RWPE2 (cell line): Measurements from ENCODE around the gene GPR26.

Experiments used
- ATAC-seq: fragments of 200-7000 bp; cut with Tn5 transposase; 3 replicates; pipeline ENCODE4 v1.9.1; 2021; ENCODE audit warnings: low read depth
- DNase-seq: peaks from one replicate; pipeline ENCODE4 v3.0.0-alpha.2; 2020; ENCODE audit warnings: low spot score
- H3K27ac ChIP-seq: fragments of 450-650 bp; 2 replicates; pipeline ENCODE4 v1.5.1; 2017; ENCODE audit warnings: mild to moderate bottlenecking; ENCODE audit not compliant: poor library complexity, severe bottlenecking
- H3K27me3 ChIP-seq: fragments of 250-450 bp; sonication (Bioruptor Pico); 2 replicates; pipeline ENCODE4 v1.5.1; 2021; ENCODE audit warnings: mild to moderate bottlenecking, moderate library complexity; ENCODE audit not compliant: insufficient read depth, poor library complexity, severe bottlenecking
- H3K36me3 ChIP-seq: fragments of 250-450 bp; sonication (Bioruptor Pico); 2 replicates; pipeline ENCODE4 v1.5.1; 2020; ENCODE audit warnings: low read depth, mild to moderate bottlenecking, moderate library complexity
- H3K4me1 ChIP-seq: fragments of 250-450 bp; sonication (Bioruptor Pico); 2 replicates; pipeline ENCODE4 v1.5.1; 2021; ENCODE audit warnings: mild to moderate bottlenecking, moderate library complexity; ENCODE audit not compliant: insufficient read depth, poor library complexity, severe bottlenecking
- H3K4me3 ChIP-seq: fragments of 250-450 bp; sonication (Bioruptor Pico); 2 replicates; pipeline ENCODE4 v1.5.1; 2021; ENCODE audit warnings: mild to moderate bottlenecking, moderate library complexity; ENCODE audit not compliant: severe bottlenecking
- H3K9me3 ChIP-seq: fragments of 250-450 bp; sonication (Bioruptor Pico); 2 replicates; pipeline ENCODE4 v1.5.1; 2021; ENCODE audit warnings: mild to moderate bottlenecking, moderate library complexity; ENCODE audit not compliant: severe bottlenecking
- CTCF ChIP-seq: fragments of 450-650 bp; IDR thresholded peaks from one replicate; pipeline ENCODE4 v1.5.1; 2017; ENCODE audit warnings: mild to moderate bottlenecking, moderate library complexity; ENCODE audit not compliant: poor library complexity, severe bottlenecking

GPR26 gene

GRCh38 chr10:123678376-123678775 is 12.2 kb downstream of the GPR26 start:
- Histone ChIP-seq H3K4me3 (no peak overlapping the region), H3K36me3 (no peaks in the 10 kb centered on the region), H3K4me1 (no peaks in the 10 kb centered on the region), H3K27me3 (peaks cover 6% of the 10 kb centered on the region), H3K27ac (no peak overlapping the region), H3K9me3 (no peaks in the 10 kb centered on the region)
- ATAC-seq, result no peak
- no peak for TF ChIP-seq CTCF
- DNase-seq, result no peak

GRCh38 chr10:123681285-123681684 is 15.1 kb downstream of the GPR26 start:
- no peak for ATAC-seq
- DNase-seq, result no peak
- Histone ChIP-seq H3K4me1 (no peaks in the 10 kb centered on the region), H3K27me3 (peaks cover 13% of the 10 kb centered on the region), H3K4me3 (no peak overlapping the region), H3K9me3 (no peaks in the 10 kb centered on the region), H3K27ac (no peak overlapping the region), H3K36me3 (no peaks in the 10 kb centered on the region)
- TF ChIP-seq CTCF, result no peak

- no peaks in the 10 kb centered on the region for H3K4me1 ChIP-seq
- ATAC-seq (no peak), DNase-seq (no peak)
- no peaks in the 10 kb centered on the region for H3K9me3 ChIP-seq
- no peaks in the 10 kb centered on the region for H3K36me3 ChIP-seq
- no peak overlapping the region for H3K4me3 ChIP-seq
- peaks cover 13% of the 10 kb centered on the region for H3K27me3 ChIP-seq
- TF ChIP-seq CTCF, result no peak
- no peak overlapping the region for H3K27ac ChIP-seq
Observed at GRCh38 chr10:123682477-123682876, 16.3 kb downstream of the GPR26 start.

- ATAC-seq, result no peak
- H3K9me3 ChIP-seq, result no peaks in the 10 kb centered on the region
- H3K27ac ChIP-seq, result no peak overlapping the region
- no peak for TF ChIP-seq CTCF
- H3K36me3 ChIP-seq, result no peaks in the 10 kb centered on the region
- no peak for DNase-seq
- no peak overlapping the region for H3K4me3 ChIP-seq
- H3K27me3 ChIP-seq, result peaks cover 13% of the 10 kb centered on the region
- no peaks in the 10 kb centered on the region for H3K4me1 ChIP-seq
Observed at GRCh38 chr10:123683459-123683858, 17.3 kb downstream of the GPR26 start.

GRCh38 chr10:123683865-123684264 is 17.7 kb downstream of the GPR26 start:
- H3K4me3 ChIP-seq, result no peak overlapping the region
- H3K27ac ChIP-seq, result no peak overlapping the region
- no peak for TF ChIP-seq CTCF
- no peaks in the 10 kb centered on the region for H3K9me3 ChIP-seq
- DNase-seq (no peak), ATAC-seq (no peak)
- H3K27me3 ChIP-seq, result peaks cover 18% of the 10 kb centered on the region
- no peaks in the 10 kb centered on the region for H3K36me3 ChIP-seq
- H3K4me1 ChIP-seq, result no peaks in the 10 kb centered on the region
